ENCODE results near the gene EVA1A. TPM values are rescaled to one million over a fixed set of nuclear protein-coding genes. Genes with fewer than 3 reads are reported as not detected.
A peak's percentile ranks its signal among the peaks of the same experiment; 100 is the strongest.

EVA1A gene
- total RNA-seq, 1 donor from 2014 or later, result 112 TPM

GRCh38 chr2:75595541-75596395 lies 35.0 kb upstream of the EVA1A start:
- TF ChIP-seq CTCF (IDR thresholded peaks at IDR 0.05; ENCODE audit: insufficient read depth, low read length, poor library complexity, severe bottlenecking), result no peak
- peak; percentile 73 for DNase-seq (ENCODE audit: low read depth)
- no peaks in the 10 kb centered on the region for H3K36me3 ChIP-seq (ENCODE audit: control insufficient read depth, insufficient read depth, low read length)
- no peak overlapping the region for H3K4me3 ChIP-seq (ENCODE audit: low read depth, low read length)
- H3K27me3 ChIP-seq (ENCODE audit: control insufficient read depth, insufficient read depth, low read length), result no peaks in the 10 kb centered on the region

- no peak for TF ChIP-seq CTCF (IDR thresholded peaks at IDR 0.05; ENCODE audit: insufficient read depth, low read length, poor library complexity, severe bottlenecking)
- no peaks in the 10 kb centered on the region for H3K36me3 ChIP-seq (ENCODE audit: control insufficient read depth, insufficient read depth, low read length)
- no peak for DNase-seq (ENCODE audit: low read depth)
- no peak overlapping the region for H3K4me3 ChIP-seq (ENCODE audit: low read depth, low read length)
- no peaks in the 10 kb centered on the region for H3K27me3 ChIP-seq (ENCODE audit: control insufficient read depth, insufficient read depth, low read length)
Observed at GRCh38 chr2:75594596-75594995, 33.9 kb upstream of the EVA1A start.

- no peak for DNase-seq (ENCODE audit: low read depth)
- no peaks in the 10 kb centered on the region for H3K36me3 ChIP-seq (ENCODE audit: control insufficient read depth, insufficient read depth, low read length)
- no peak overlapping the region for H3K4me3 ChIP-seq (ENCODE audit: low read depth, low read length)
- H3K27me3 ChIP-seq (ENCODE audit: control insufficient read depth, insufficient read depth, low read length), result no peaks in the 10 kb centered on the region
- TF ChIP-seq CTCF (IDR thresholded peaks at IDR 0.05; ENCODE audit: insufficient read depth, low read length, poor library complexity, severe bottlenecking), result no peak
Observed at GRCh38 chr2:75592888-75593287, 32.1 kb upstream of the EVA1A start.

GRCh38 chr2:75592030-75592429 lies 31.3 kb upstream of the EVA1A start:
- Histone ChIP-seq H3K4me3 (ENCODE audit: low read depth, low read length) (no peak overlapping the region), H3K36me3 (ENCODE audit: control insufficient read depth, insufficient read depth, low read length) (no peaks in the 10 kb centered on the region), H3K27me3 (ENCODE audit: control insufficient read depth, insufficient read depth, low read length) (no peaks in the 10 kb centered on the region)
- TF ChIP-seq CTCF (IDR thresholded peaks at IDR 0.05; ENCODE audit: insufficient read depth, low read length, poor library complexity, severe bottlenecking), result no peak
- DNase-seq (ENCODE audit: low read depth), result peak; percentile 81

GRCh38 chr2:75589391-75590105 lies 28.8 kb upstream of the EVA1A start:
- H3K36me3 ChIP-seq (ENCODE audit: control insufficient read depth, insufficient read depth, low read length), result no peaks in the 10 kb centered on the region
- no peak for DNase-seq (ENCODE audit: low read depth)
- no peak overlapping the region for H3K4me3 ChIP-seq (ENCODE audit: low read depth, low read length)
- no peaks in the 10 kb centered on the region for H3K27me3 ChIP-seq (ENCODE audit: control insufficient read depth, insufficient read depth, low read length)
- TF ChIP-seq CTCF (IDR thresholded peaks at IDR 0.05; ENCODE audit: insufficient read depth, low read length, poor library complexity, severe bottlenecking), result no peak
